OCI-LY1 (cell line): ENCODE results near the gene PLA2G6.

Source experiments
- EZH2 ChIP-seq: fragments of 200-600 bp; sonication (generic), shearing (Covaris generic); IDR thresholded peaks from 2 replicates; pipeline ENCODE4 v1.8.0; 2017; ENCODE audit warnings: borderline replicate concordance, mixed run types, mild to moderate bottlenecking, antibody characterized with exemption, low read length, moderate library complexity, mixed read lengths
- TF ChIP-seq, protein P1 (sequence below): fragments of 200-600 bp; sonication (generic), shearing (Covaris generic); IDR thresholded peaks from 2 replicates; pipeline ENCODE4 v1.5.1; 2017; ENCODE audit warnings: mild to moderate bottlenecking, antibody characterized with exemption, low read length, moderate library complexity, mixed read lengths

DNA sequence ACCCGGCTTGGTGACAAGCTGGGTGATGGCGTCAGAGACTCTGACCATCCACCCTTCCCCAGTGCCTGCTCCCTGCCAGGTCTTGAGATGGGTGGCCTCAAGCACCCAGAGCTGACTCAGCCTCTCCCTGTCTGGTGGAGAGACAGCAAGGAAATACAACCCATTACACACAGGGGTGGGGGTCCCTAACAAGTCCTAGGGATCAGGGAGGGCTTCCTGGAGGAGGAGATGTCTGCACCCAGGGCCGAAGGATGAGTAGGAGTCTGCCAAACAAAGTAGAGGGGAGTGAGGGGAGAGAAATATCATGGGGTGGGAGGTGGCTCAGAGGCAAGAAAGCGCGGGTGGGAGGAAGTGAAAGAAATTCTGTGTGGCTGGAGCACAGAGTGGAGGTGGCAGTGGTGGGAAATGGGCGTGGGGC, 26.9 kb upstream of the PLA2G6 start:
- TF ChIP-seq, protein P1, sequence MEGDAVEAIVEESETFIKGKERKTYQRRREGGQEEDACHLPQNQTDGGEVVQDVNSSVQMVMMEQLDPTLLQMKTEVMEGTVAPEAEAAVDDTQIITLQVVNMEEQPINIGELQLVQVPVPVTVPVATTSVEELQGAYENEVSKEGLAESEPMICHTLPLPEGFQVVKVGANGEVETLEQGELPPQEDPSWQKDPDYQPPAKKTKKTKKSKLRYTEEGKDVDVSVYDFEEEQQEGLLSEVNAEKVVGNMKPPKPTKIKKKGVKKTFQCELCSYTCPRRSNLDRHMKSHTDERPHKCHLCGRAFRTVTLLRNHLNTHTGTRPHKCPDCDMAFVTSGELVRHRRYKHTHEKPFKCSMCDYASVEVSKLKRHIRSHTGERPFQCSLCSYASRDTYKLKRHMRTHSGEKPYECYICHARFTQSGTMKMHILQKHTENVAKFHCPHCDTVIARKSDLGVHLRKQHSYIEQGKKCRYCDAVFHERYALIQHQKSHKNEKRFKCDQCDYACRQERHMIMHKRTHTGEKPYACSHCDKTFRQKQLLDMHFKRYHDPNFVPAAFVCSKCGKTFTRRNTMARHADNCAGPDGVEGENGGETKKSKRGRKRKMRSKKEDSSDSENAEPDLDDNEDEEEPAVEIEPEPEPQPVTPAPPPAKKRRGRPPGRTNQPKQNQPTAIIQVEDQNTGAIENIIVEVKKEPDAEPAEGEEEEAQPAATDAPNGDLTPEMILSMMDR, result no peak
- TF ChIP-seq EZH2, result no peak
